ENCODE measurements around the gene SAMD4A.

GRCh38 chr14:54662491-54663133 lies 95.7 kb downstream of the SAMD4A start:
- TF ChIP-seq EP300 (IDR thresholded peaks at IDR 0.05) (no peak), POLR2A (IDR thresholded peaks at IDR 0.05) (no peak), CTCF (IDR thresholded peaks at IDR 0.05) (no peak)

All from stomach (tissue), 4 donors.